NT2/D1 (cell line): ENCODE results near the gene TBC1D5.

Experiments
- SUZ12 ChIP-seq: IDR thresholded peaks from 2 replicates; pipeline ENCODE4 v1.6.1; 2011; ENCODE audit not compliant: insufficient read length, insufficient read depth; ENCODE audit errors: extremely low read depth
- YY1 ChIP-seq: IDR thresholded peaks from 2 replicates; pipeline ENCODE4 v1.6.1; 2011; ENCODE audit not compliant: insufficient read length, insufficient read depth
- ZNF274 ChIP-seq: IDR thresholded peaks from 2 replicates; pipeline ENCODE4 v1.6.1; 2011; ENCODE audit warnings: mild to moderate bottlenecking, low read depth, low read length

DNA sequence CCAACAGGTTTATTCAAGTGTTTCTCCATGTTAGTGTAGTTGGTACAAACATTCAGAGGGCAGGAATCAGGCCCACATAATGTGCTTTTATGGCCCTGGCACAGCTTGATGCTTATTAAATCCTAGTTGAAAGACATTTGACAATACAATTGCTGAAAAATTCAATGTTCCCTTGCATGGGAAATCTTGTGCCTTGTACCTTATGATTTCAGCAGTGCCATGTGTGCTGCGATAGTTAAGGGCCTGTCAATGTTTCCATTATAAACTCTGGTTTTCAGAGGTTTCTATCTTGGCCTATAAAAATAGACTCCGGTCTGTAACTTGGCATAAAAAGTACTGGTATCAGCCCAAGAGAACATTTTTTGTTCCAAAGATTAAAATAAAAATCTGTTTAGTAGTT lies 207.2 kb downstream of the TBC1D5 start:
- TF ChIP-seq SUZ12 (no peak), YY1 (no peak), ZNF274 (no peak)
